GM18867 (cell line): ENCODE measurements around the gene APOA1.

Source experiments
- ATAC-seq: cut with Tn5 transposase; IDR thresholded peaks from one replicate; pipeline ENCODE4 v1.9.1; 2021; ENCODE audit warnings: mild to moderate bottlenecking, moderate library complexity; ENCODE audit not compliant: unreplicated experiment

The APOA1 gene

GRCh38 chr11:116837231-116838091 is at the start of gene APOA1:
Gene APOA1 (minus strand): TSS chr11:116837622. CDS start chr11:116837387, 235 bp downstream.
- ATAC-seq = no peak

- no peak for ATAC-seq
These were observed 48.7 kb upstream of the APOA1 start for GRCh38 chr11:116885951-116886655.

DNA sequence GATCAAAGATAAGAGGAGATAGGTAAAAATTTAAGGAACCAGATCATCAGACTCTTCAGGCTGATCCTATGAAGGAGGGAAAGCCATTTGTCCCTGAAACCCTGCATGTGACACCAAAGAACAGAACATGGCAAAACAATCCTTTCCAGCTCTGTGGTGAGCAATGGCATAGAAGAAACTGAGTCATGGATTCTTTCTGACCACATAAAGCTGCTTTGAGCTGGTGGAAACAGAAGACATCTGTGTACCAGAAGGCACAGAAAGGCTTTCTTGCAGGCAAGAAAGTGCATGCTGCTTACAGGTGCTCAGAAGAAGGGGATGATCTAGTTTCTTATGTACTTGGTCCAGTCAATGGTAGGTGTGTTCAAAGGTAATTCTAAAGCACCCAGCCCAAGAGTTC is 45.0 kb upstream of the APOA1 start:
- no peak for ATAC-seq

DNA sequence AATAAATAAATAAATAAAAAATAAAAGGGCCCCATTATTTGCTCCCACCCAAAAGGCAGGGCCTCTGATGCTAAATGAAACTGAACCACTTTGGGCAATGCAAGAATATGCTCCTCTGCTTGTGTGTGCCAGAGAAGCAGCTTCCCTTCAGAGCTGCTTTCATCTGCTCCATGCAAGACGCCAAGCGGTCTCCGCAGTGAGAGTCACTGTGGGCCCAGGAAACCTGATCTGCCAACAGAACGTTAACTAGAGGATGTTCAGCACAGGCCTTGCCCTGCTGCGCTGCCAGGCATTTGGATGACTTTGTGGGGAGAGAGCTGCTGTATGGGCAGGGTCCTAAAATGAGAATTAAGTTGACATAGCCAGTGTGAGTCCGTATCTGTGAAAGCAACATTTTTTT is 43.7 kb upstream of the APOA1 start:
- ATAC-seq = no peak

DNA sequence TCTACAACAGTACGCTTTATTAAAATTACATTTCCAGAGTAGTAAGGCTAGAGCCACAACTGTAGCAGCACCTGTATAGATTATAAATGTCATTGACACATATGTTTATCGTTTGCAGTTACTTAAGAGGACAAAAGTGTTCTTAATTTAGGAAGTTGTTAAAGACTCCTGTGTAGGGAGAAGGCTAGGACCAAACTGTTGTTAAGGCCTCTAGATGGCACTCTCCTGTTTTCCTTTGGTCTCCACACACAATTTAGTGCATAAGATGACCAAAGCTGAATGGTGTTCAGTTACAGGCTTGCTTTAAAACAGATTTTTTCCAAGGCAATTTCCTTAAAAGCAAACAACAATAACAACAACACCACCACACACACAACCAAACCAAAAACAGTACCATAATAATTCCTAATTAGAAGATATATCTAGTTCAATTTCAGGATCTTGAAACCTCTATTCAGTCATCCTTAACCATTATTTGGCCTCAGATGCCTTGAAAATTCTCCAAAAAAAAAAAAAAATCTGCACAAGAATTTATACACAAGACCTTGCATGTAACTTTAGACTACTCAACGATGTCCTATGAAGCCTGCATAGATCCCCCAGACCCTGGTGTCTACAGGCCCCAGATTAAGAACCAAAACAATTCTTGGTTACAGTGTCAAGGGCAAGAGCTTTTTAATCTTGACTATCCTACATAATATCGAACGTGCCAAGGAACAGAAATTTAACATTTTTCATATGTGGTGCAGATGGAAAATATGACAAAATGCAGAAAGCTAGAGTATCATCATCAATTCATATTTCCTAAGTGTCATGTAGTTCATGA is 42.6 kb upstream of the APOA1 start:
- ATAC-seq = no peak

DNA sequence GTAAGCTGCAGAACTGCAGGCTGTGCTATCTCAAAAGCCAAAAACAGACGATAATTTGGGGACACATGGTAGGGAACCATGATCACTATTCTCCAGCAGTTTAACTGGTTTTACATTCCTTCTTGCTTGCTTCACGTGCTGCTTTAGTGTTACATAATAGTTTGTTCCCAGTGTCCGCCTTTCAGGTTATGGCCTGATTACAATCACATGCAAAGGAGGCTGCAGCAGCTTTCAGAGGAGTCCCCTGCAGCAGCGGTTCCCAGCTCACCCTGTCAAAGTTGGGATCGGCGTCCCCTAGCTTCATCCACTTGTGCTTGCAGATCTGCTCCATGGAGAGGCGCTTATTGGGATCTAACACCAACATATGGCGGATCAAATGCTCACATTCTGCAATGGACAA is 39.2 kb upstream of the APOA1 start:
- no peak for ATAC-seq

- no peak for ATAC-seq
These were observed 37.8 kb upstream of the APOA1 start for GRCh38 chr11:116875194-116875593.

DNA sequence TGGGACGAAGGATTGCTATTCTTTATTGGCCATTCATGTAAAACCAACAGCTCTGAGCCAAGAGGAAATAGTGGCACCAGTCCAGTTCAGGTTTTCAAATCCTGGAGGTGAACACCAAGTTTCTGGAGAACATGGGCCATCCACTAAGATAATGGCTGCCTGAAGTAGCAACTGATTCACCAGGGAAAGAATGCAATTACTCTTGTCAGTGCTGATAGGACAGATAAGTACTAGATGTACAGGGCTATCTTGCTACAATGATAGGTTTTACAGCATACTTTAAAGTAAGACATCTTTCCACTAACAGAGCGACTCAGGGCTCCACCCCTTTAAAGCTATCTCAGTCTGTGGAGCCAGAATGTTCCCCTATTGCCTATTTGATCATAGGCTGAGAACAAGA is 36.8 kb upstream of the APOA1 start:
- no peak for ATAC-seq

GRCh38 chr11:116873381-116873780 is 36.0 kb upstream of the APOA1 start:
- ATAC-seq = no peak

DNA sequence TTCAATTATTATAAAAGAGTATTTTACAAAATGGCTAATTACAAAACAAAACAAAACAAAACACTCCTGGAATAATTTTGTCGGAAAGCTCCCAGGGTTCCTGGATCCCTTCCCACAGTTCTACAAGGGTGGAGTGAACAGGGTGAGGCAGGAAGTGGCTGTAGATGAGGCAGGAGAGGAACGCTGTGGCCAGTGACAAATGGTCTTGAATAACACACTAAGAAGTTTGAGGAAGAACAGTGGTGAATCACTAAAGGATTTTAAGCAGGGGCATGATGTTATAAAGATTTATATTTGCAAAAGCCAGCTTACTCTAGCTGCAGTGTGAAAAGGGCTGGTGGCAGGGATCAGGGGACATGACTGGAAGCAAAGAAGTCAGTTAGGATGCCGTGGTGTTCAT is 33.8 kb upstream of the APOA1 start:
- ATAC-seq = no peak

DNA sequence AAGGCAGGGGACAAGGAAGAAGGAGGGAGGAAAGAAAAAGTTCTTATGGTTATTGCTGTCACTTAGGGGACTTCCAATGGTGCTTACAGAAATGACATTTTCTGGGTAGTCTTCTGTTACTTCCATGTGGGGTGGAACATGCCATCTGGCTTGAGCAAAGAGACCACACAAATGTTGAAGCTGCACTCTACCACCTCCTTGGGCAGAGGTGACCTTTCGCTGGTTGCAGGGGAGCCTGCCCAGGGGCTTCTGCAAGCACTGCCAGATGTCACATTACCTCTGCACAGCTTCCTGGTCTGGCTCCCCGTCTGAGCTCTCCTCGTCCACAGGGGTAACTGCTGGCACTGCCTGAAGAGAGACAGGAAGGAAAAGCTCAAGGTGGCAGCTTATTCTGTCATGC is 32.6 kb upstream of the APOA1 start:
- no peak for ATAC-seq

- no peak for ATAC-seq
These were observed 32.2 kb upstream of the APOA1 start for GRCh38 chr11:116869610-116870009.

- no peak for ATAC-seq
These were observed 30.6 kb upstream of the APOA1 start for GRCh38 chr11:116868066-116868465.

GRCh38 chr11:116867619-116868018 is 30.2 kb upstream of the APOA1 start:
- ATAC-seq = no peak

DNA sequence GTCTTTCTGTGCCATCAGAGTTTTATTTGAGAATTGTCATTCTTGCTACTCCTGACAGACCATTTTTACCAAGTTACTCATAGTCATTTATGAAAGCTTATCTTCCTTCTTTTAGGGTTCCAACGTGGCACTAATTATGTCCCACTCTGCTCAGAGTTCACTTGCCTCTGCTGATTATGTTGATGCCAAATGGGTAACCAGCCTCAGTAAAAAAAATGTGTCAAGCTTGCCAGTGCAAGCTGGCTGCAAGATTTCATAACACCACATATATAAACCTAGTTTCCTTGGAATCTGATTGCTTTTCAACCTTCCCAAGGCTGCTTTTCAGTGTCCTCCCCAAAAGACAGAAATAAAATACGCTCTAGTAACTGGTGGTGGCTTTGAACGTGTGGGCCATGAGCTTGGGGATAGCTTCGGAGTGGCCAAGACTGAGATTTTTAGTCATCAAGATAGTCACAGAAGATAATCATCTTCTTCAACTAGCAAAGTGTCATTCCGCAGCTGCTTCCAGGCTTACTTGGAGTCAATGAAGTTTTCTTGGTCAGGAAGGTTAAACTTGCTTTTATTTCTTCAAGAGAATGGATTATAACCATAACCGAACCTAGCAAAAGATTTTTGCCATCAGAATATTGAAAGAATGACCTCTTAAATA is 29.5 kb upstream of the APOA1 start:
- no peak for ATAC-seq

GRCh38 chr11:116865696-116866095 is 28.3 kb upstream of the APOA1 start:
- ATAC-seq = no peak

DNA sequence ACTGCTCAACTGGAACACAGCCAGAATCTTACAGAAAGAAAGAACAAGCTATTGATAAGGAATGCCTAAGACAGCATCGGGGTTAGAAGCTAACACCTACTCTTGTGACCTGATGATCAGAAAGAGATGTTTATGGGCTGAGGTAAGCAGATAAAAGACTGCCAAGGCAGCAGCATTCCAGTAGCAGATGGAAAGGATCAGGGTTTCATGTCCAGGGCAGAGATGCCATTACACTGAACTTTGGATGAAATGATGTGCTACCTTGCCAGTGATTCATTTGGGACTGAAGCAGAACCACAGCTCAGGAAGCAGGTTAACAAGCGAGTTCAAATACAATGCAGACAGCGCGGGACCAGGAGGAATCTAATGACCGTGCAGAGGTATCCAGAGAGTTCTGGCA is 27.1 kb upstream of the APOA1 start:
- no peak for ATAC-seq

GRCh38 chr11:116862951-116863350 is 25.5 kb upstream of the APOA1 start:
- ATAC-seq = no peak

GRCh38 chr11:116862185-116862584 is 24.8 kb upstream of the APOA1 start:
- no peak for ATAC-seq

DNA sequence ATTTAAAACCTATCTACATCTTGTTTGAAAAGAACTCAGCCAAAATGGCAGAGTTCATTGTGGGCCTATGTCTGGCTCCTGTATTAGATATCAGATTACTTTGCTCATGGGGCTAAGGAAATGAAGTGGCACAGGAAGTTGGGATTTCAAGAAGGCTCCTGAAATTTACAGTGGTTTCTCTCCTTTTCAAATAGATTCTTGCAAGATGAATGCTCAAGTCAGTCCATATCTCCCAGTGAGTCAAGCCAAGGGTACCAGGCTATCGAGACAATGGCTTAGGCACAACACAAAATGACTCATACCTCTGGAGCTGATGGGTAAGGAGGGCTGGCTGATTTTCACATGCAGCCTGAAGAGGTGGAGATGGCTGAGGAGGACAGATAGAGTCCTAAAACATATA is 24.1 kb upstream of the APOA1 start:
- ATAC-seq = no peak

DNA sequence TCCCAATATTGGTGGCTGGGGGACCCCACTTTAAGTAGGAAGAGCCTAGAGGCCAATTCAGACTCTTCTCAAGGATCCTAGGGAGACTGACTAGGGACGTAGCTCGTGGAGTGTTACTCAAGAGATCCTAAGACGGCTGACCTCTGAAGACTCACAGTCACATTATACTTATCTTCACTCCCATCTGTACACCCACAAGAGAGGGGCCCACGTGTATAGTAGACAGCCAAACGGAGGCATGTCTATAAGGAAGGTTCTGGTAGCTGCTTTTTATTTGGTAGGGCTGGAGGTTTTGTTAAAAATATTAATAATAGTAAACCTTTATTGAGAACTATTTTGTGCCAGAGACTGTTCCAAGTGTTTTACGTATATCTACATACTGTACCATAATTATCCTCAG is 22.9 kb upstream of the APOA1 start:
- no peak for ATAC-seq
